Transverse colon (tissue), 4 donors: Measurements from ENCODE around the gene VARS1. TPM values are rescaled to one million over a fixed set of nuclear protein-coding genes. Genes with fewer than 3 reads are reported as not detected.
A peak's percentile ranks its signal among the peaks of the same experiment; 100 is the strongest.

Source experiments
- DNase-seq: peaks from one replicate; pipeline ENCODE4 v3.0.0-alpha.2; 2019
- H3K27ac ChIP-seq, 4 donors: fragments of 200-600 bp; sonication (generic); 2 replicates each; pipeline ENCODE4 v1.5.1; 2016 to 2018; ENCODE audit warnings: inconsistent platforms in 4 of 4
- H3K27me3 ChIP-seq: fragments of 200-600 bp; sonication (generic); 2 replicates; pipeline ENCODE4 v1.5.1; 2017; ENCODE audit warnings: inconsistent platforms
- H3K36me3 ChIP-seq, 4 donors: fragments of 200-600 bp; sonication (generic); 2 replicates each; pipeline ENCODE4 v1.5.1; 2017 to 2019; ENCODE audit warnings: inconsistent platforms in 4 of 4
- H3K4me1 ChIP-seq, 4 donors: fragments of 200-600 bp; sonication (generic); 2 replicates each; pipeline ENCODE4 v1.5.1; 2017 to 2020; ENCODE audit warnings: inconsistent platforms in 4 of 4
- H3K4me3 ChIP-seq, 4 donors: fragments of 200-600 bp; sonication (generic); 1 replicate in 1 of 4; 2 replicates in 3 of 4; pipeline versions ENCODE4 v1.5.1 to v1.6.1; 2017 to 2019; ENCODE audit warnings: inconsistent platforms in 4 of 4
- H3K9me3 ChIP-seq, 2 donors: fragments of 200-600 bp; sonication (generic); 2 replicates each; pipeline ENCODE4 v1.5.1; 2017 to 2019; ENCODE audit warnings: inconsistent platforms in 2 of 2
- CTCF ChIP-seq, 5 experiments: fragments of 200-600 bp in 3 of 5; fragments of 450-650 bp in 2 of 5; sonication (generic) in 3 of 5; IDR thresholded peaks; 1 replicate in 2 of 5; 2 replicates in 3 of 5; pipeline ENCODE4 v1.5.1; 2016 to 2017; ENCODE audit warnings: antibody characterized with exemption in 5 of 5, inconsistent platforms in 3 of 5, mild to moderate bottlenecking in 2 of 5, moderate library complexity in 1 of 5
- EP300 ChIP-seq: sonication (generic); formaldehyde crosslinking; IDR thresholded peaks from one replicate; pipeline ENCODE4 v1.6.1; 2017; ENCODE audit warnings: antibody characterized with exemption, low read depth
- POLR2A ChIP-seq: fragments of 450-650 bp; IDR thresholded peaks from one replicate; pipeline ENCODE4 v1.6.1; 2016; ENCODE audit warnings: antibody characterized with exemption, mild to moderate bottlenecking, moderate library complexity
- POLR2AphosphoS5 ChIP-seq, 3 donors: sonication (generic); formaldehyde crosslinking; IDR thresholded peaks; one replicate each; pipeline ENCODE4 v1.6.1; 2016; ENCODE audit warnings: antibody characterized with exemption in 3 of 3
- WGBS, 2 donors: methylation state at CpG; one replicate each; pipeline ENCODE4 v1.1.5; 2018; ENCODE audit warnings: low coverage in 1 of 2; 5-methylcytosine and 5-hydroxymethylcytosine counted together
- in situ Hi-C, 4 donors: fragments of 200-750 bp; cut with MboI; loops; one replicate each; pipeline versions ENCODE4 v1.15.0 to v1.15.1; 2017; ENCODE audit warnings: low sequenced_read_pairs in 3 of 4, low pct_ligation_motif_present in 1 of 4, low pct_unique_long_range_greater_than_20kb in 1 of 4
- intact Hi-C: fragments of 100-400 bp; cut with DNase I; formaldehyde crosslinking; loops from one replicate; pipeline ENCODE4 v1.15.1; 2023; ENCODE audit warnings: low total_unique reads
- total RNA-seq, 4 donors: library from RNA; depleted of rRNA; stranded (reverse); fragments of >200 nt; gene quantifications; one replicate each; pipeline ENCODE4 v1.1.0, GENCODE V29; 2016

Gene VARS1
- total RNA-seq, 4 donors from 2014 or later = 18.0 to 54.7 (median 31.1) TPM

GRCh38 chr6:31768363-31769257, 26.9 kb downstream of the VARS1 start:
- in situ Hi-C loops (loop anchor here in 2 of 4 donors (5.0 to 10.0 kb wide), 2 partner anchors 81 to 84 kb away; partner anchors contain the start of gene LY6G5C (in 1 of the 2)), intact Hi-C loops (no loop called here)
- Histone ChIP-seq H3K4me3 (no peak overlapping the region), H3K9me3 (no peaks in the 10 kb centered on the region), H3K27ac (no peak overlapping the region), H3K36me3 (no peaks in the 10 kb centered on the region), H3K4me1 (peaks cover 0 to 17% (median 8%) of the 10 kb centered on the region in 4 donors), H3K27me3 (no peaks in the 10 kb centered on the region)
- TF ChIP-seq POLR2A = no peak
- TF ChIP-seq EP300 = no peak
- WGBS, 2 donors = 84 to 94% methylated on average over 8 to 18 of the region's 18 CpGs
- no peak for DNase-seq

DNA sequence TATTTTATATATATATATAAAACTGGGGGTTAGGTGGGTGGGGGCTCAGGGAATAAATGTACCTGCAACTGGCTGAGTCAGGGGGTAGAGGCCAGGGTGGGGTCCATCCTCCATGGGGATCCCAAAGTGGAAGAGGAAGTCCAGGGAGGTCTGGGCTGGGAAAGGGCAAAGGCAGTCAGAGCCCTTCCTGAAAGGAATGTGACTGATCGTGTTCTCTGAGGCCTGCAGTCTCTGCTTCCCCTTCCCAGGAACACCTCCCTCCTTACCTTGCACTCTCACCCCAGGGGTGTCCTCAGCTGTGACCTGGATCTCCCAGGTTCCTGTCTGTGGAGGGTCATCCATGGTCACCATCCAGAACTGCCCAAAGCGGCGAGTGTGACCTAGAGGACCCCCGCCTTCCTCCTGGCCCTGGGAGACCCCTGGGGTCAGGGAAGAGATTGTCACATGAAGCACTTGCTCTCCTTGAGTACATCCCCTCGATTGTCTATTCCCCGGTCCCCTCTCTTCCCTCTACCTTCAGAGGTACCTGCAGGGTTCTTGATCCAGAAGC, 28.4 kb downstream of the VARS1 start:
- no peak for DNase-seq

GRCh38 chr6:31765910-31766794, 29.4 kb downstream of the VARS1 start:
- H3K36me3 ChIP-seq = no peaks in the 10 kb centered on the region
- no peaks in the 10 kb centered on the region for H3K9me3 ChIP-seq
- in situ Hi-C loops = loop anchor here in 2 of 4 donors (5.0 to 10.0 kb wide), 2 partner anchors 79 to 81 kb away; partner anchors contain the start of gene LY6G5C (in 1 of the 2)
- no peaks in the 10 kb centered on the region for H3K27me3 ChIP-seq
- H3K4me3 ChIP-seq = peak overlapping the region in 2 of 4 donors; percentile 6 to 19
- DNase-seq = no peak
- TF ChIP-seq CTCF (IDR thresholded peaks at IDR 0.05) (no peak), POLR2A (no peak), POLR2AphosphoS5 (IDR thresholded peaks at IDR 0.05) (no peak), EP300 (no peak)
- WGBS, 2 donors = 52 to 67% methylated on average over 11 to 42 of the region's 42 CpGs
- no peak overlapping the region for H3K27ac ChIP-seq
- H3K4me1 ChIP-seq = peaks cover 0 to 15% (median 8%) of the 10 kb centered on the region in 4 donors
- intact Hi-C loops = no loop called here

More for the DNA sequence above, 28.4 kb downstream of the VARS1 start:
- Histone ChIP-seq H3K4me1 (peaks cover 0 to 16% (median 8%) of the 10 kb centered on the region in 4 donors), H3K27me3 (no peaks in the 10 kb centered on the region), H3K36me3 (no peaks in the 10 kb centered on the region), H3K9me3 (no peaks in the 10 kb centered on the region), H3K4me3 (no peak overlapping the region), H3K27ac (no peak overlapping the region)
- TF ChIP-seq POLR2A (no peak), POLR2AphosphoS5 (IDR thresholded peaks at IDR 0.05) (no peak), CTCF (IDR thresholded peaks at IDR 0.05) (no peak), EP300 (no peak)
- 85% methylated on average over 6 of the region's 6 CpGs; no CpG with 5 or more reads in 1 of the 2 donors for WGBS, 2 donors
- intact Hi-C loops = no loop called here
- in situ Hi-C loops = loop anchor here in 2 of 4 donors (5.0 to 10.0 kb wide), 2 partner anchors 80 to 82 kb away; partner anchors contain the start of gene LY6G5C (in 1 of the 2)

DNA sequence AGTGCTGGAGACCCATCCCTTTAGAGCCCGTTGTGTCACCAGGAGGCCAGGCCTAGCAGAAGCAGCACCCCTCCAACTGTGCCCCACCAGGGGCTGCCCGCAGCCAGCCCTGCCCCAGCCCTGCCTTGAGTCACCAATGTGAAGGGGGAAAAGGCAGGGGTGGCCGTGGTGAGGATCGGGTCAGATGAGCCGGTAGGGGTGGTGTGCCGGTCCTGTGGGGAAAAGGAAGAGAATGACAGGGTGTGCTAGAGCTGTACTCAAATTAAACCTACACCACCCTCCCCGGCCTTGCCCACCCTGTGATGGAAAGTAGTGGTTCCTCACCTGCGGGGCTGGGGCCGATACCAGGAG, 30.0 kb downstream of the VARS1 start:
- WGBS, 2 donors = 85 to 86% methylated on average over 5 to 9 of the region's 9 CpGs
- no peaks in the 10 kb centered on the region for H3K36me3 ChIP-seq
- H3K4me1 ChIP-seq = peaks cover 0 to 15% (median 6%) of the 10 kb centered on the region in 4 donors
- TF ChIP-seq POLR2A (no peak), EP300 (no peak), CTCF (IDR thresholded peaks at IDR 0.05) (no peak), POLR2AphosphoS5 (IDR thresholded peaks at IDR 0.05) (no peak)
- in situ Hi-C loops (loop anchor here in 2 of 4 donors (5.0 to 10.0 kb wide), 2 partner anchors 78 to 81 kb away; partner anchors contain the start of gene LY6G5C (in 1 of the 2)), intact Hi-C loops (no loop called here)
- H3K4me3 ChIP-seq = no peak overlapping the region
- DNase-seq = no peak
- H3K9me3 ChIP-seq = no peaks in the 10 kb centered on the region
- no peaks in the 10 kb centered on the region for H3K27me3 ChIP-seq
- H3K27ac ChIP-seq = no peak overlapping the region
